ENCODE results near the gene PSTK. TPM values are rescaled to one million over a fixed set of nuclear protein-coding genes. Genes with fewer than 3 reads are reported as not detected.

Gene PSTK
- total and polyA plus RNA-seq, 2 of the 13 experiments (the other 11 are each of a cell fraction or from before 2014, with no cell fraction given): 8.2 to 9.3 TPM

- TF ChIP-seq, protein P1, sequence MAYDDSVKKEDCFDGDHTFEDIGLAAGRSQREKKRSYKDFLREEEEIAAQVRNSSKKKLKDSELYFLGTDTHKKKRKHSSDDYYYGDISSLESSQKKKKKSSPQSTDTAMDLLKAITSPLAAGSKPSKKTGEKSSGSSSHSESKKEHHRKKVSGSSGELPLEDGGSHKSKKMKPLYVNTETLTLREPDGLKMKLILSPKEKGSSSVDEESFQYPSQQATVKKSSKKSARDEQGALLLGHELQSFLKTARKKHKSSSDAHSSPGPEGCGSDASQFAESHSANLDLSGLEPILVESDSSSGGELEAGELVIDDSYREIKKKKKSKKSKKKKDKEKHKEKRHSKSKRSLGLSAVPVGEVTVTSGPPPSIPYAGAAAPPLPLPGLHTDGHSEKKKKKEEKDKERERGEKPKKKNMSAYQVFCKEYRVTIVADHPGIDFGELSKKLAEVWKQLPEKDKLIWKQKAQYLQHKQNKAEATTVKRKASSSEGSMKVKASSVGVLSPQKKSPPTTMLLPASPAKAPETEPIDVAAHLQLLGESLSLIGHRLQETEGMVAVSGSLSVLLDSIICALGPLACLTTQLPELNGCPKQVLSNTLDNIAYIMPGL (CRISPR knock-in tag; IDR thresholded peaks at IDR 0.05; ENCODE audit: borderline replicate concordance in 1 of 2, low read depth in 1 of 2): peak; percentile 47 to 78; a peak in 1 of 4 replicates
- TF ChIP-seq SUZ12 (IDR thresholded peaks at IDR 0.05; ENCODE audit: low read depth, low read length) (no peak), ZNF790 (CRISPR knock-in tag; IDR thresholded peaks at IDR 0.05; ENCODE audit: borderline replicate concordance) (peak; percentile 71; the same call in 1 of the 2 replicates), TIGD3 (CRISPR knock-in tag; IDR thresholded peaks at IDR 0.05; ENCODE audit: borderline replicate concordance) (no peak), ELF3 (CRISPR knock-in tag; IDR thresholded peaks at IDR 0.05) (peak; percentile 74), ZNF781 (CRISPR knock-in tag; IDR thresholded peaks at IDR 0.05; ENCODE audit: borderline replicate concordance, not compliant biosample characterization) (no peak), CEBPG (CRISPR knock-in tag; IDR thresholded peaks at IDR 0.05) (peak; percentile 39), FOXA1 (IDR thresholded peaks at IDR 0.05) (no peak), FOXA1 (CRISPR knock-in tag; IDR thresholded peaks at IDR 0.05) (no peak; the same call in 1 of the 2 replicates), FOXO1 (CRISPR knock-in tag; IDR thresholded peaks at IDR 0.05) (peak; percentile 25; the same call in 1 of the 2 replicates), SAP130 (CRISPR knock-in tag; IDR thresholded peaks at IDR 0.05; ENCODE audit: low read depth) (peak; percentile 93), ZNF383 (CRISPR knock-in tag; IDR thresholded peaks at IDR 0.05; ENCODE audit: borderline replicate concordance) (no peak), RBAK (CRISPR knock-in tag; IDR thresholded peaks at IDR 0.05) (no peak), ELF1 (CRISPR knock-in tag; IDR thresholded peaks at IDR 0.05) (peak; percentile 50; the same call in 1 of the 2 replicates), ZNF253 (CRISPR knock-in tag; IDR thresholded peaks at IDR 0.05; ENCODE audit: borderline replicate concordance) (no peak), CTCF (CRISPR knock-in tag; IDR thresholded peaks at IDR 0.05) (no peak), ZBTB33 (CRISPR knock-in tag; IDR thresholded peaks at IDR 0.05) (no peak), ZNF24 (IDR thresholded peaks at IDR 0.05) (no peak)
- TF ChIP-seq, protein P2, sequence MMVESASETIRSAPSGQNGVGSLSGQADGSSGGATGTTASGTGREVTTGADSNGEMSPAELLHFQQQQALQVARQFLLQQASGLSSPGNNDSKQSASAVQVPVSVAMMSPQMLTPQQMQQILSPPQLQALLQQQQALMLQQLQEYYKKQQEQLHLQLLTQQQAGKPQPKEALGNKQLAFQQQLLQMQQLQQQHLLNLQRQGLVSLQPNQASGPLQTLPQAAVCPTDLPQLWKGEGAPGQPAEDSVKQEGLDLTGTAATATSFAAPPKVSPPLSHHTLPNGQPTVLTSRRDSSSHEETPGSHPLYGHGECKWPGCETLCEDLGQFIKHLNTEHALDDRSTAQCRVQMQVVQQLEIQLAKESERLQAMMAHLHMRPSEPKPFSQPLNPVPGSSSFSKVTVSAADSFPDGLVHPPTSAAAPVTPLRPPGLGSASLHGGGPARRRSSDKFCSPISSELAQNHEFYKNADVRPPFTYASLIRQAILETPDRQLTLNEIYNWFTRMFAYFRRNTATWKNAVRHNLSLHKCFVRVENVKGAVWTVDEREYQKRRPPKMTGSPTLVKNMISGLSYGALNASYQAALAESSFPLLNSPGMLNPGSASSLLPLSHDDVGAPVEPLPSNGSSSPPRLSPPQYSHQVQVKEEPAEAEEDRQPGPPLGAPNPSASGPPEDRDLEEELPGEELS (CRISPR knock-in tag; IDR thresholded peaks at IDR 0.05): peak; percentile 59
Observed at GRCh38 chr10:123008355-123009104, 28.3 kb downstream of the PSTK start, which contains the start of the genes ACADSB and IKZF5 (continued).
